ENCODE results near the gene HPSE.
"Not testable (repeated sequence)": the region's sequence is repeated elsewhere in the genome, so short reads cannot be mapped to it uniquely, and the experiment has no call there.

HPSE gene

GRCh38 chr4:83281307-83281706 is 53.3 kb downstream of the HPSE start:
- DNase-seq, result no peak

GRCh38 chr4:83276299-83277040 is 58.2 kb downstream of the HPSE start:
- DNase-seq, result no peak

- not testable (repeated sequence) for DNase-seq
These were observed 60.7 kb downstream of the HPSE start for GRCh38 chr4:83273926-83274325.

GRCh38 chr4:83272900-83273299 is 61.7 kb downstream of the HPSE start:
- DNase-seq, result no peak

GRCh38 chr4:83269256-83269655 is 65.4 kb downstream of the HPSE start:
- no peak for DNase-seq

DNA sequence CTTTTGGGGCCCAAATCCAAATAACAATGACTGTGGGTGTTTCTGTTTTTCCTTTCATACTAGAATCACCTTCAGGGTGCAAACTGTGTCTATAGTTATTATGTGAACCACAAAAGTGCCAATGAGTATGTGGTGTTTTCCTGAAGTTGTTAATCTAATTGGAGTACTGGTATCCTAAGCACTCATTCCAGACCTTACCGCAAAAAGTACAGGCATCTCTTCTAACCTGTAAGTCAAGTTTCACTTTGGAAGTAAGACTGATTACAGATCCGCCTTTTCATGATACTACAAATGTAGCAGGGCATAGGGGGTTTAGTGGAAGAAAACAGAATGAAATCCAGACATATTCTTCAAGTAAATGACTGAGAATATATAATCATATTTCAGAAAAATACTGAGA is 66.2 kb downstream of the HPSE start:
- DNase-seq, result no peak

GRCh38 chr4:83267830-83268475 is 66.7 kb downstream of the HPSE start:
- no peak for DNase-seq

GRCh38 chr4:83267121-83267829 is 67.4 kb downstream of the HPSE start:
- DNase-seq, result no peak

DNA sequence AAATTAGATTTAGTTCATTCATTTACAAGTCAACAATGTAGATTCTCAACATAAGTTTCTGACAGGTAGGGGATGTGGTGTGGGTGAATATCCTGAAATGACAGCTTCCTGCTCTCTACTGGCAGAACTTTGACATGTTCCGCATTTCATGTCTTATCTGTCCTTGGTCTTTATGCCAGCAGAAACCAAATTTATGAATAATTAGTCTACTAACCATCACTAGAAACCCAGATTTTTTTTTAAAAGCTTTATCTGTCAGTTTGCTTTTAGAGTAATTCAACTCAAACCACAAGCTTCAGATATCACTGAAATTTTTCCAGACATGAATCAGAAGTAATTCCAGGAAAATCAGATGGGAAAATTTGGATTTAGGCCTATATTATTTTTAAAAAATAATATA is 68.0 kb downstream of the HPSE start:
- no peak for DNase-seq

GRCh38 chr4:83263106-83263505 is 71.5 kb downstream of the HPSE start:
- no peak for DNase-seq

- no peak for DNase-seq
These were observed 72.0 kb downstream of the HPSE start for GRCh38 chr4:83262682-83263081.

GRCh38 chr4:83261307-83261706 is 73.3 kb downstream of the HPSE start:
- no peak for DNase-seq

DNA sequence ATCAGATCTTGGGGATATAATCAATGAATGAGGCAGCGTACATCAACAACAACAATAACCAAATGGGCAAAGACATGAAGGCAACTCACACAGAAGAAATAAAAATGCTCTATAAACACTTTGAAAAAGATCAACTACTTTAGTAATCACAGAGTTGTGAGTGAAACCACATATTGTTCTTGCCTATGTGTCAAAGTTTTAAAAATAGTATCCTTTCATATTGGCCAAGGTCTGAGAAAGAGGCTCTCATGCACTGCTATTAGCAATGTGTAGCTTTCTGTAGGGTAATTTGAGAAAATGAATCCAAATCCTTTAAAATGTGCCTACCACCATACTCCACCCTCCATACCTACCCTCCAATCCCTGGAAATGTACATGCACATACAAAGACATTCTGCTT is 75.1 kb downstream of the HPSE start:
- no peak for DNase-seq

- no peak for DNase-seq
These were observed 76.2 kb downstream of the HPSE start for GRCh38 chr4:83258461-83258860.

DNA sequence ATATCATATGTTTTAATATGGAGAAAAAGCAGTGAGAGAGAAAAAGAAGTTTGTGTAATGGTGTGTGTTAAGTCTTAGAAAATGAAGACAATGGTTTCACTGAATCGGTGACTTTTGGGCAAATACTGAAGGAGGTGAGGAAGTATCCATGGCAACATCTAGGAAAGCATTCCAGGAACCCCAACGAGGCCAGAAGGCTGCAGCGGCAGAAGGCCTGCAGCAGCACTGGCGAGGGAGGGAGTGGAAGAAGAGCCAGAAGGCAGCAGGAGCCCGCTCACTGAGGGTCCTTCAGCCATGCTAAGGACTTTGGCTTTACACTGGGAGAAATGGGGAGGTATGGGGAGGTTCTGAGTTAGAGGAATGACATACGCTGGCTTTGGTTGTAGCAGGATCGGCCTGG is 76.8 kb downstream of the HPSE start:
- no peak for DNase-seq

- DNase-seq, result no peak
These were observed 79.1 kb downstream of the HPSE start for GRCh38 chr4:83255584-83255983.

- peak in 3 of 4 experiments; percentile 26 to 45 (median 30) for DNase-seq
These were observed 81.8 kb downstream of the HPSE start for GRCh38 chr4:83252782-83253405.

DNA sequence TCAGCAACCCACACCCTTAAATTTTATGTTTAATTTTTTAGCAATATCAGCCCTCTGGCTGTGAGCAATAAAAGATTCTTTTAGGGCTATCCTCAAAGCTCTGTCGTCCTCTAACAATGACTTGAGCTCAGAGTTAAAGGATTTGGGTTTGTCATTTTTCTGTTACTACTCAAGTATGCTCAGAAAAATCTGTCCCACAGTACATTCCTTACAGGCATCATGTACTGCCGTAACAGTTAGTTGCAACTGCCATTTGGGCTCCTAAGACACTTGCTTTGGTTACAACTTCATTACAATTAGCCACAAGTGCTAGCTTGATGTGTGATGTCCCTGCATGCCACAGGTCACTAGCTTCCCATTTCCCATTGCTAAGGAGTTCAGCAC is 83.2 kb downstream of the HPSE start:
- no peak for DNase-seq

DNA sequence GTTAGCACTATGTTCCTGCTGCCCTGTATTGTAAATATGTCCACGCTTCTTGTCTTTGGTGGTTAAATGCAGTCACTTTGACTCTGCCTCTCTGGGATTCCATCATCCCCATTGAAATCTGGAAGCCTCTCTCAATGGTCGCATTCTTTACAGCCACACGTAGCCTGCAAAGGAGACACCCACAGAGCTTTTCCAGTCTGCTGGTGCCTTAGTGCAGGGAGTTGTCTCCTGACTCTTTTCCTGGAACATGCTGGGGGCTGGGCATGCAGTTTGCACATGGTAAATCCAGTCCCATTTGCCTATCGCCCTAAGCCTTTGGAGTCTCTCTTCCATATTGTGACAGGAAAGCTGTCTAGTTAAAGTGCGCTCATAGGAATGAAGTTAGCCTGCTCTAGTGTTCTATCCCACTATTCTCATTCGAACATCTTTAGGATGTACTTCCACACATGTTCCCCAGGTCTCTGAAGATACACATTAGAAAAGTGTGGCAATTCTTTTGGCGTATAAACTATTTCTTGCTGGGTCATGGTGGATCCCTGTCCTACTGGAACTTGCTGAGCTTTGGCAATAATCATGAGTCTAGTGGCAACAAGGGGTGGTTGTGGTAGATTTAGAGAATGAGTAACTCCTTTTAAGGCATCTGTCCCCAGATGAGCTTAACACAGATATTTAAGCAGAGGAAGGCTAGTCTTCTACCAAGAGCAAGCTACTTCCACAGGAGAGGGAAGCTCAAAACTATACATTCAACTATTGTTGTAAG is 83.8 kb downstream of the HPSE start:
- DNase-seq, result no peak

DNA sequence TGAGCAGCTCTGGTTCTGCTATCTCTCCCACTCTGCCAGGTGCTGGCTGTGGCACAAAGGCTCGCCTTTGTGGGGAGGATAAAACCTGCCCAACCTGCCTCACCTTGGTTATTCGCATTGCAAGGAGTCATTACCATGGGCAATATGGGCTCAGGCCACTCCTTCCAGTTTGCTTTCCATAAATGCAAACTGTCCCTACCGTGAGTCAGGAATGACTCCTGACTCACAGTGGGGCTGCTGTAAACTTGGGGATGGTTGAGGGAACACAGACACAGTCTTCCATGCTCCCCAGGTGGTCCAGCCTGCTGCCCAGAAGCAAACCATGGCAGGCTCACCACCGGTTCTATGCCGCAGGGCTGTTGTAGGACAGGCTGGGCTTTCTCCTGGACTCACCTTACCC is 86.2 kb downstream of the HPSE start:
- DNase-seq, result no peak

- no peak for DNase-seq
These were observed 87.0 kb downstream of the HPSE start for GRCh38 chr4:83247415-83248357.

Measured in activated CD4-positive, CD25-positive, alpha-beta regulatory T cell (primary cell).